OCI-LY7 (cell line): ENCODE data around the gene AGBL4.

Source experiments
- EZH2phosphoT487 ChIP-seq: fragments of 200-600 bp; sonication (generic); IDR thresholded peaks from 2 replicates; pipeline ENCODE4 v1.6.1; 2018; ENCODE audit warnings: low read depth, borderline replicate concordance, mild to moderate bottlenecking, mixed run types, antibody characterized with exemption, low read length, moderate library complexity, mixed read lengths
- TF ChIP-seq, protein P1 (sequence below): fragments of 200-600 bp; sonication (generic); conservative IDR thresholded peaks from 2 replicates; pipeline ENCODE4 v1.5.1; 2014; ENCODE audit warnings: mild to moderate bottlenecking, antibody characterized with exemption, low read length, moderate library complexity, mixed read lengths

- TF ChIP-seq EZH2phosphoT487: no peak
- TF ChIP-seq, protein P1, sequence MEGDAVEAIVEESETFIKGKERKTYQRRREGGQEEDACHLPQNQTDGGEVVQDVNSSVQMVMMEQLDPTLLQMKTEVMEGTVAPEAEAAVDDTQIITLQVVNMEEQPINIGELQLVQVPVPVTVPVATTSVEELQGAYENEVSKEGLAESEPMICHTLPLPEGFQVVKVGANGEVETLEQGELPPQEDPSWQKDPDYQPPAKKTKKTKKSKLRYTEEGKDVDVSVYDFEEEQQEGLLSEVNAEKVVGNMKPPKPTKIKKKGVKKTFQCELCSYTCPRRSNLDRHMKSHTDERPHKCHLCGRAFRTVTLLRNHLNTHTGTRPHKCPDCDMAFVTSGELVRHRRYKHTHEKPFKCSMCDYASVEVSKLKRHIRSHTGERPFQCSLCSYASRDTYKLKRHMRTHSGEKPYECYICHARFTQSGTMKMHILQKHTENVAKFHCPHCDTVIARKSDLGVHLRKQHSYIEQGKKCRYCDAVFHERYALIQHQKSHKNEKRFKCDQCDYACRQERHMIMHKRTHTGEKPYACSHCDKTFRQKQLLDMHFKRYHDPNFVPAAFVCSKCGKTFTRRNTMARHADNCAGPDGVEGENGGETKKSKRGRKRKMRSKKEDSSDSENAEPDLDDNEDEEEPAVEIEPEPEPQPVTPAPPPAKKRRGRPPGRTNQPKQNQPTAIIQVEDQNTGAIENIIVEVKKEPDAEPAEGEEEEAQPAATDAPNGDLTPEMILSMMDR: no peak
Observed at GRCh38 chr1:48555271-48555670, 1468.5 kb downstream of the AGBL4 start.
